Stimulated activated CD8-positive, alpha-beta memory T cell treated with anti-CD3 and anti-CD28 coated beads, Interleukin-2, amount 100 ng/mL, for 48 hours (primary cell): ENCODE measurements around the gene EIF3A.

Experiments used
- DNase-seq, 2 donors: peaks; one replicate each; pipeline ENCODE4 v3.0.0-alpha.2; 2020; ENCODE audit warnings: low read depth in 2 of 2

EIF3A gene

DNA sequence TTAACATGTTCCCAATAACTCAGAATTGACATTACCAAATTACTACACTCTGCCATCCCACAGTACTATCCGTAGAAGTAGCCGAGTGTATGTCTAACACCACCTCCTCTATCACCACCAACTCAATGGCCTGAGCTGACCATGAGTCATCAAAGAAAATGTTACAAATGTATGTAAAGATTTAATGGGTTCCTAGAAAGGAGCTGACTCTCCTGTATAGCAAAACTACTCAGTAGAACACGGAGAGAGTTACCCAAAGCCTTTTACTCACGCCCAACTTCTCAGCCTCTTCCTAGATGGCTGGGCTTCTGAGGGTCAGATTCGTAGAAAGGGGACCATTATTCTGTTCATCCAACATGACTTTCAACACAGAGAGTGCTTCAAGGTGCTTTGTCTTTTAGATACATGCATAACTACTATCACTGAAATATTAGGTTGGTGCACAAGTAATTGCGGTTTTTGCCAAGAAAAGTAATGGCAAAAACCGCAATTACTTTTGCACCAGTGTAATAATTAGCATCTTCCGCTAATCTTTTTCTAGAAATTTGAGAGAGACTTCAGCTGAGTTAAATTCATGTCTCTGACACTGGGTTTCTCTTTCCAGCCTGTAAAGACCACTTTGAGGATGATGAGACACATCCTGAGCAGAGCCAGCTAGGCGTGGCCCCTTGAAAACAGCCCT, 75.1 kb downstream of the EIF3A start:
- DNase-seq, result no peak

DNA sequence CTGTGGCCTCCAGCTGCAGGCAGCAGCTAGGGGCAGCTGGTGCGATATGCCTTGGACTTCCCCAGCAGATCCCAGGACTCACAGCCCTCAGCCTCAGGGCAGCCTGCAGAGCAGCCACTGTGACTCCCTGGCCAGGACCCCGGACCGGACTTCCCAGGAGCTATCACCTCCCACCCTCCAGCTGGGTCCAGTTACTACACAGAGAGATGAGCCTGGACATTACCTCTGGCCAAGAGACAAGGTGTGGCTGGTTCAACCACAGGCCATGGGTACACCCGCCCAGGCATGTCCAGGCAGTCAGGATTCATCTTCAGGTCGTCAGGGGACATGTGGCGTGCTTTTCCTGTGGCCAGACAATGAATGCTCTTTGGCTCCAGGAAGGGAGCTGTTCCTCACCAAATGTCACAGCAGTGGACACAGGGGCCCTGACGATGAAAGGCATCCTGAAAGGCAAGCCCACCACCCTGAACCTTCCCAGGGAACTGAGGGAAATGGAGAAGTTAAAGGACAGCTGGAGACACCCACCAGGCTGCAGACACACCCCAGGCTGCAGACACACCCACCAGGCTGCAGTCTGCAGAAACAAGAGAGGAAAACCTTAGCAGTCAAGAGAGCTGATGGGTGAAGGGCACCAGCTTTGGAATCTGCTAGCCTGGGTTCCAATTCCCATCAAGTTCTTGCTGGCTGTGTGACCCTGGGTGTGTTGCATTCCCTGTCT, 76.9 kb downstream of the EIF3A start:
- DNase-seq, result no peak

DNA sequence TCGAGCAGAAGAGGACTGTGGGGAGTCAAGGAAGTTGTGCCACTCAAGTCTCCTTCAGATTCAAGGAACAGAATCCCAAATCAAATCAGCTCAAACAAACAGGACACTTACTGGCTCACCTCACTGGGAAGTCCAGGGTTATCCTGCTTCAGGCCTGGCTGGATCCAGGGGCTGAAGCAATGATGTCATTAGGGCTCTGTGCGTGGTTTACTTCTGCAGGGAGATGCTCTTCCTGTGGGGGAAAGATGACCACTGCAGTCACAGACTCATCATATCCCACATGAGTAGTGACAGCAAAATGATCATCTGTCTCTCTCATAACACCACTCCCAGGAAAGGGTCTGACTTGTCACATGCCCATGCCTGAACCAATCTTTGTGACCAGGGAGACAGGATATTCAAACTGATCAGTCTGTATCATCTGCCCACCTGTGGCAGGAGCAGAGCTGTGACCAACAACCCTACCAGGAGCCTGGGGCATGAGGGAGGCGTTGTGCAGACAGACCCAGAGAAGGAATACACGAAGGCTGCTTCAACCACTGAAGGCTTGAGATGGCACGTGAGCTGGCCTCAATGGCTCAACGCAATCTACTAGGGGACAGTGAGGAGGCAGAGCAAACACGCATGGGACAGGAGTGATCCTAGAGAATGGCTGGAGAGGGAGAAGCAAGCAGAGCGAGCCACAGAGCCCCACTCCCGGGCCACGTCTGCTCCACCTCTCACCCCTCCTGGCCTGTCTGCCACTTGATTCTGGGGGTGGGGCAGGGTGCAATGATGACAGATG, 78.7 kb downstream of the EIF3A start:
- DNase-seq, result no peak

DNA sequence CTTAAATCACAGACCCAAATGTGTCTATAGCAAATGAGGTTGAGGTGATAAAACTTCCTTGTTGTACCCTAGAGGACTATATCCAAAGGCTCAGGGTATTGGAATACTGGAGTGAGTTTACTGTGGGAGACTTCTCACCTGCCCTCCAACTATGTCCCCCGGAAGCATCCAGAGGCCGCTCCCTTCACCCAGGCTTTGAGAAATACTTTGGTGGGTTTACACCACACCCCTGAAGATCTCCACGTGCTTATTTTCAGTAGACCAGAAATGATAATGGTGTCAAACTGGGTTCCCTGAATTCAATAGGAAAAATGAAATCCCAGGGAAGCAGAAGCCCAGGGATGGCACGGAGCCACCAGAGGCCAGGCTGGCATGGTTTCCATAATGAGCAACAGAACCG, 82.4 kb downstream of the EIF3A start:
- no peak for DNase-seq

DNA sequence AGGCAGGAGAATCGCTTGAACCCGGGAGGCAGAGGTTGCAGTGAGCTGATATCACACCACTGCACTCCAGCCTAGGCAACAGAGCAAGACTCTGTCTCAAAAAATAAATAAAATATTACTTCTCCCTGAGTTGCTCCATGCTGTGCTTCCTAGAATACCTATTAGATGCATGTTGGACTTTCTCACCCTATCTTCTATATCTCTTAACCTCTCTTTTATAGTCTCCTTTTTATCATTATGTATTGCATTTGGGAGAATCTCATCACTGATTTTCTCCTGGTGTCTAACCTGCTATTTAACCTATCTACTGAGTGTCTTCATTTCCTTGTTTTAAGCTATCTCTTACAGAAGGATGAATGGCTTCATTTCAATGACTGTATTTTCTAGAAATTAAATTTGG, 83.2 kb downstream of the EIF3A start:
- no peak for DNase-seq

DNA sequence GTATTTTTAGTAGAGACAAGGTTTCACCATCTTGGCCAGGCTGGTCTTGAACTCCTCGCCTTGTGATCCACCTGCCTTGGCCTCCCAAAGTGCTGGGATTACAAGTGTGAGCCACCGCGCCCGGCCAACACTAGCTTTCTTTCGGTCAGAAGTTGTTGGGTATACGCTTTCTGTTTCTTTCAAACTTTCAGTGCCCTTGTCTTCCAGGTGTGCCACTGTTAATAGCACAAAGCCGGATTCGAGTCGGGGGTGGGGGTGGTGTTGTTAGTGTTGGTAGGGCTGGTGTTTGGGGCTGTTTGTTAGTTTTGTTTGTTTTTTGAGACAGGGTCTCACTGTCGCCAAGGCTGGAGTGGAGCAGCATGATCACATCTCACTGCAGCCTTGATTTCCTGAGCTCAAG, 84.9 kb downstream of the EIF3A start:
- DNase-seq, result no peak

DNA sequence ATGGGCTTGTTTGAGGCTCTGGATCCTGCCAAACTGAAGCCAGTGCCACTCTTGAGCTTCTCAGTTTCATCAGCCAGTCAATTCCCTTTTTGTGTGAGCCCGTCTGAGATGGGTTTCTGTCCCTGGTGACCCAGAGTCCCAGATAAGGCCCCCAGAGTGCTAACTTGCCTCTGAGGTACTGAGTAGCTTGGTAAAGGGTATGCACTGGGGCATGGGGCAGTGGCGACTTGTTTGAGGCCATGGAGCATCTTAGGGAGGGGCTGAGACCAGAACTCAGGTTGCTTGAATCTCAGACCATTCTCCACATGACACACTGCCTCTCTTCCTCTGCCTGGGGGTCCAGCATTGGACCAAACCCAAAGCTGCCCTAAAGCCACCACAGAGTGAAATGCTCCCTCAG, 86.3 kb downstream of the EIF3A start:
- no peak for DNase-seq

DNA sequence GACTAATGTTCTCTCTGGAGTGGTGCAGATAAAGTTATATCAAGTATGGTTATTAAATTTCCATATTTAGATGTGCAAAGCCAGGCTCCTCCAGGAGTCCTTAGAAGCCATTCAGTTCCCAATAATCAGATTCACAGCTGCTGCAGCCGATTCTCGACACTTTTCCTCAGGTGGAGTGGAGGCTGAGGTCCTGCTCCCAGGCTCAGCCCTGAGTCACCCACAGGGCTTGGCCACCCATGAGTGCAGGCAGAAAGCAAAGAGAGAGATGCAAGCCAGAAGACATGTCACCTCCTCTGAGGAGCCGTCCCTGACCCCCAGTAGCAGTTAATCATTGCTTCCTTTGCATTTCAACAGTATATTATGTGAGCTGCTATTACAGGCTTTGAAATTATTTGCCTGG, 87.4 kb downstream of the EIF3A start:
- no peak for DNase-seq

DNA sequence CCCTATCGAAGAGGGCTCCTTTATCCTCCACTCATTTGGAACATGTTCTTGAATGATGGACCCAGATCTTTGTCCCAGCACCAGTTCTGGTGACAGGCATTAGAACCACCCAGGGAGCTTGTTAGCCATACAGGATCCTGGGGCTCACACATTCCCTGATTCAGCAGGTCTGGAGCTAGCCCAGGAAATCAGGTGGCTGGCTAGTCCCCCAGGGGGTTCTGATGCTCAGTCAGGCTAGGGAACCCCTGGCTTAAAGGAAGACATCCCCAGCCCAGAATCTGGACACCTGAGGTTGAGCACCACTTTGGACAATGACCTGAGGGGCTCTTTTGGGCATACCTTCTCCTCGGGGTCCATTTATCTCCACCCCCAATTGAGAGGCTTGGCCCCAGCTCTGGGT, 88.1 kb downstream of the EIF3A start:
- DNase-seq, result no peak

DNA sequence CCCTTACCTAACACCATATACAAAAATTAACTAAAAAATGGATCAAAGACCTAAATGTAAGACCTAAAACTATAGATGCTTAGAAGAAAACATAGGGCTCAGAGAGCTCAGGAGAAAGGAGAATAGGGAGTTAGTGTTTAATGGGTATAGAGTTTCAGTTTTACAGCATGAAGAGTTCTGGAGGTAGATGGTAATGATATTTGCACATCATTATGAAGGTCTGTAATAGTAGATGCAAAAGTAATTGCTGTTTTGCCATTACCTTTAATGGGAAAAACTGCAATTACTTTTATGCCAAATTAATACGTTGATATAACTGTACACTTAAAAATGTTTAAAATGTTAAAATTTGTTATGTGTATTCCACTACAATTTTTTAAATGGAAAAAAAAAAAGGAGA, 90.3 kb downstream of the EIF3A start:
- no peak for DNase-seq

DNA sequence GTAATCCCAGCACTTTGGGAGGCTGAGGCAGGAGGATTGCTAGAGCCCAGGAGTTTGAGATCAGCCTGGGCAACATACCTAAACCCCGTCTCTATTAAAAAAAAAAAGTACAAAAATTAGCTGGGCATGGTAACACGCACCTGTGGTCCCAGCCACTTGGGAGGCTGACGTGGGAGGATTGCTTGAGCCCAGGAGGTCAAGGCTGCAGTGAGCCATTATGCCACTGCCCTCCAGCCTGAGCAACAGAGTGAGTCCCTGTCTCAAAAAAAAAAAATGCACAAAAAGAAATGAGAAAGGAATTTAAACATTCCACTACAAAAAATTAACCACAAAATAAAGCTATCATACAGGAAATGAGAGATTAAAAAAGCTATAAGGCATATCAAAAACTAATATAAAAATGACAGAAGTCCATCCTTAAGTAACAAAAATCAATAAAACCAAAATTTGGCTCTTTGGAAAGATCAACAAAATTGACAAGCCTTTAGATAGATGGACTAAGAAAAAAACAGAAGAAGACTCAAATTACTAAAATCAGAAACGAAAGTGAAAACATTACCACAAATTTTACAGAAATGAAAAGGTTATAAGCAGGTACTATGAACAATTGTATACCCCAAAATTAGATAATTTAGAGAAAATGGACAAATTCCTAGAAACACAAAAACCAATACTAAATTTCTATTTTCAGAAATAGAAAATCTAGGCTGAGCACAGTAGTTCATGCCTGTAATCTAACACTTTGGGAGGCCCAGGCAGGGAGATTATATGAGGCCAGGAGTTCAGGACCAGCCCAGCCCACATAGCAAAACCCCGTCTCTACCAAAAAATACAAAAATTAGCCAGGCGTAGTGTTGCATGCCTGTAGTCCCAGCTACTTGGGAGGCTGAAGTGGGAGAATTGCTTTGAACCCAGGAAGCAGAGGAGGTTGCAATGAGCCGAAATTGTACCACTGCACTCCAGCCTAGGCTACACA, 93.5 kb downstream of the EIF3A start:
- DNase-seq, result no peak

DNA sequence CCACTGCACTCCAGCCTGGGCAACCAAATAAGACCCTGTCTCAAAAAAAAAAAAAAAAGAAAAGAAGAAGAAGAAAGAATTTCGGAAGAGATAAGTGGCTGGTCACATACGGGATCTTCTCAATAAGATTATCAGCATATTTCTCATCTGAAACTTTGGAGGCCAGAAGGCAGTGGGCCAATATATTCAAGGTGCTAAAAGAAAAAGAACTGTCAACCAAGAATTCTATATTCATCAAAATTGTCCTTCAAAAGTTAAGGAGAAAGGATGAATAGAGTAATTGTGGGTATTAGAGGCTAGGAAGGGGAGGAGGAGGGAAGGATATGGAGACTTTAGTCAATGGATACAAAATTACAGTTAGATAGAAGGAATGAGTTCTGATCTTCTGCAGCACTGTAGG, 95.0 kb downstream of the EIF3A start:
- DNase-seq, result no peak
